GM23338 (cell line): ENCODE measurements around the gene SEC16A. TPM values are rescaled to one million over a fixed set of nuclear protein-coding genes. Genes with fewer than 3 reads are reported as not detected.

Source experiments
- ATAC-seq: fragments of 200-7000 bp; cut with Tn5 transposase; 3 replicates; pipeline ENCODE4 v1.9.1; 2020
- DNase-seq: peaks from one replicate; pipeline ENCODE4 v3.0.0-alpha.2; 2015; ENCODE audit warnings: low spot score
- H2AFZ ChIP-seq: fragments of 200-600 bp; sonication (generic); 2 replicates; pipeline ENCODE4 v1.8.0; 2016; ENCODE audit warnings: antibody characterized with exemption, mild to moderate bottlenecking, moderate library complexity
- H3F3A ChIP-seq: fragments of 200-600 bp; sonication (generic); replicated peaks from 2 replicates; pipeline ENCODE4 v1.8.0; 2017; ENCODE audit warnings: antibody characterized with exemption, mixed run types, low read depth
- H3K27ac ChIP-seq: fragments of 200-600 bp; sonication (generic); 2 replicates; pipeline ENCODE4 v1.6.1; 2016; ENCODE audit warnings: low read depth
- H3K27me3 ChIP-seq: fragments of 200-600 bp; sonication (generic); 2 replicates; pipeline ENCODE4 v1.8.0; 2016; ENCODE audit warnings: mild to moderate bottlenecking, mixed run types, moderate library complexity; ENCODE audit not compliant: insufficient read depth
- H3K36me3 ChIP-seq: fragments of 200-600 bp; sonication (generic); 2 replicates; pipeline ENCODE4 v1.8.0; 2016; ENCODE audit warnings: mild to moderate bottlenecking; ENCODE audit not compliant: insufficient read depth
- H3K4me1 ChIP-seq: fragments of 200-600 bp; sonication (generic); 2 replicates; pipeline ENCODE4 v1.8.0; 2016; ENCODE audit warnings: mild to moderate bottlenecking, moderate library complexity; ENCODE audit not compliant: insufficient read depth
- H3K4me2 ChIP-seq: fragments of 200-600 bp; sonication (generic); 2 replicates; pipeline ENCODE4 v1.7.1; 2017; ENCODE audit warnings: mixed run types
- H3K4me3 ChIP-seq: fragments of 200-600 bp; sonication (generic); 2 replicates; pipeline ENCODE4 v1.6.1; 2016; ENCODE audit warnings: mixed run types
- H3K79me2 ChIP-seq: fragments of 200-600 bp; sonication (generic); replicated peaks from 2 replicates; pipeline ENCODE4 v1.8.0; 2017; ENCODE audit warnings: mild to moderate bottlenecking; ENCODE audit not compliant: insufficient read depth
- H3K9me2 ChIP-seq: fragments of 200-600 bp; sonication (generic); 2 replicates; pipeline ENCODE4 v1.8.0; 2017; ENCODE audit not compliant: insufficient read depth
- H4K20me1 ChIP-seq: fragments of 200-600 bp; sonication (generic); replicated peaks from 2 replicates; pipeline ENCODE4 v1.8.0; 2017; ENCODE audit warnings: mild to moderate bottlenecking; ENCODE audit not compliant: insufficient read depth
- H3K27ac Mint-ChIP-seq: 2 replicates; pipeline ENCODE4 v1.8.0; 2020; ENCODE audit warnings: inconsistent platforms, mild to moderate bottlenecking, moderate library complexity, mixed read lengths
- H3K27me3 Mint-ChIP-seq: 3 replicates; pipeline ENCODE4 v1.8.0; 2022; ENCODE audit warnings: low read depth, mild to moderate bottlenecking, moderate library complexity, mixed read lengths, inconsistent platforms; ENCODE audit not compliant: insufficient read depth, poor library complexity
- H3K36me3 Mint-ChIP-seq: 3 replicates; pipeline ENCODE4 v1.8.0; 2021; ENCODE audit warnings: low read depth, mild to moderate bottlenecking, inconsistent platforms, moderate library complexity, mixed read lengths
- H3K4me1 Mint-ChIP-seq: 3 replicates; pipeline ENCODE4 v1.8.0; 2020; ENCODE audit warnings: mild to moderate bottlenecking, inconsistent platforms, mixed read lengths
- H3K4me3 Mint-ChIP-seq: 3 replicates; pipeline ENCODE4 v1.8.0; 2021; ENCODE audit warnings: moderate library complexity, mild to moderate bottlenecking, inconsistent platforms, mixed read lengths
- H3K9me3 Mint-ChIP-seq: 3 replicates; pipeline ENCODE4 v1.8.0; 2020; ENCODE audit warnings: moderate library complexity, mild to moderate bottlenecking, inconsistent platforms, mixed read lengths
- CREB1 ChIP-seq: fragments of 250-450 bp; sonication (Bioruptor Pico); IDR thresholded peaks from 2 replicates; pipeline ENCODE4 v1.5.0; 2020; ENCODE audit warnings: low read depth, mild to moderate bottlenecking, moderate library complexity
- CTCF ChIP-seq, 2 experiments: fragments of 200-600 bp in 1 of 2; sonication (generic) in 1 of 2; conservative IDR thresholded peaks; 2 replicates each; pipeline versions ENCODE4 v1.5.1 to v1.6.1; 2016 to 2017; ENCODE audit warnings: antibody characterized with exemption in 2 of 2, low read depth in 2 of 2, mild to moderate bottlenecking in 2 of 2, moderate library complexity in 1 of 2
- EZH2phosphoT487 ChIP-seq: fragments of 200-600 bp; sonication (generic); IDR thresholded peaks from one replicate; pipeline ENCODE4 v1.8.1; 2018; ENCODE audit warnings: antibody characterized with exemption; ENCODE audit not compliant: unreplicated experiment
- JUNB ChIP-seq: IDR thresholded peaks from one replicate; pipeline ENCODE4 v1.6.1; 2016; ENCODE audit warnings: antibody characterized with exemption; ENCODE audit not compliant: unreplicated experiment
- NANOG ChIP-seq: IDR thresholded peaks from 2 replicates; pipeline ENCODE4 v1.6.1; 2016; ENCODE audit warnings: antibody characterized with exemption, borderline replicate concordance
- POLR2AphosphoS5 ChIP-seq: IDR thresholded peaks from 2 replicates; pipeline ENCODE4 v1.6.1; 2016; ENCODE audit warnings: antibody characterized with exemption, low read depth
- REST ChIP-seq: IDR thresholded peaks from one replicate; pipeline ENCODE4 v1.6.1; 2018; ENCODE audit warnings: antibody characterized with exemption; ENCODE audit not compliant: unreplicated experiment
- STAT1 ChIP-seq: IDR thresholded peaks from one replicate; pipeline ENCODE4 v1.6.1; 2016; ENCODE audit warnings: antibody characterized with exemption; ENCODE audit not compliant: unreplicated experiment
- ZNF114 ChIP-seq: fragments of 250-450 bp; sonication (Bioruptor Pico); IDR thresholded peaks from 2 replicates; pipeline ENCODE4 v1.5.0; 2020; ENCODE audit warnings: mild to moderate bottlenecking, moderate library complexity
- ZNF331 ChIP-seq: fragments of 250-450 bp; sonication (Bioruptor Pico); IDR thresholded peaks from 2 replicates; pipeline ENCODE4 v1.5.0; 2020; ENCODE audit warnings: low read depth, mild to moderate bottlenecking, moderate library complexity
- ZNF462 ChIP-seq: fragments of 250-450 bp; sonication (Bioruptor Pico); IDR thresholded peaks from 2 replicates; pipeline ENCODE4 v1.5.0; 2020; ENCODE audit warnings: mild to moderate bottlenecking, moderate library complexity
- polyA plus RNA-seq: library from polyadenylated mRNA; unstranded; fragments of >200 nt; fragmentation: Nextera tagmentation; extraction: Ambion mirVana; gene quantifications from 2 replicates; pipeline ENCODE4 v1.2.1, GENCODE V29; 2016
- total RNA-seq: library from RNA; depleted of rRNA; stranded (reverse); fragments of >200 nt; shearing (Covaris generic); gene quantifications from 2 replicates; pipeline ENCODE4 v1.2.3, GENCODE V29; 2014

SEC16A gene
- total and polyA plus RNA-seq, 2 experiments from 2014 or later: 34.0 to 59.2 TPM

- H3K4me3 Mint-ChIP-seq: no peak overlapping the region
- Histone ChIP-seq H3K4me2 (no peak overlapping the region), H3K27me3 (no peaks in the 10 kb centered on the region), H2AFZ (no peak overlapping the region), H3K79me2 (no peaks in the 10 kb centered on the region), H3K4me3 (no peak overlapping the region), H3K27ac (no peak overlapping the region), H3K9me2 (no peaks in the 10 kb centered on the region), H3K4me1 (no peaks in the 10 kb centered on the region), H3F3A (0 out of 2 replicates have a peak, but pooled peaks cover 2% of the 10 kb centered on the region), H3K36me3 (peaks cover 9% of the 10 kb centered on the region; the same call in 1 of the 2 replicates), H4K20me1 (no peaks in the 10 kb centered on the region)
- H3K27ac Mint-ChIP-seq: no peak overlapping the region
- no peaks in the 10 kb centered on the region; the same call in 2 of the 3 replicates for H3K4me1 Mint-ChIP-seq
- DNase-seq: no peak
- no peak for ATAC-seq
- peaks cover 37% of the 10 kb centered on the region for H3K36me3 Mint-ChIP-seq
- TF ChIP-seq ZNF114 (CRISPR knock-in tag): no peak
- TF ChIP-seq POLR2AphosphoS5: no peak
- no peak for TF ChIP-seq CREB1
- TF ChIP-seq NANOG: no peak
- no peak for TF ChIP-seq ZNF331 (CRISPR knock-in tag)
- no peak for TF ChIP-seq EZH2phosphoT487
- no peak for TF ChIP-seq JUNB
- no peak for TF ChIP-seq ZNF462
- no peak for TF ChIP-seq REST
- TF ChIP-seq CTCF (conservative IDR thresholded peaks at IDR 0.05; ENCODE audit: low read depth in 2 of 2): no peak
- TF ChIP-seq STAT1: no peak
- H3K27me3 Mint-ChIP-seq: peaks cover 9% of the 10 kb centered on the region
- H3K9me3 Mint-ChIP-seq: no peaks in the 10 kb centered on the region; the same call in 2 of the 3 replicates
These were observed 15.3 kb upstream of the SEC16A start for GRCh38 chr9:136497916-136498695.
